Trophoblast cell (in vitro differentiated cells and primary cell): Measurements from ENCODE around the gene CAMSAP3. TPM values are rescaled to one million over a fixed set of nuclear protein-coding genes. Genes with fewer than 3 reads are reported as not detected.

Experiments used
- DNase-seq, 2 donors: peaks; one replicate each; pipeline ENCODE4 v3.0.0-alpha.2; 2016
- H2AFZ ChIP-seq: 2 replicates; pipeline ENCODE4 v1.6.1; 2013; ENCODE audit warnings: low read length, moderate library complexity, mild to moderate bottlenecking; ENCODE audit not compliant: insufficient read depth, poor library complexity
- H2AK5ac ChIP-seq: 2 replicates; pipeline ENCODE4 v1.6.1; 2013; ENCODE audit warnings: mild to moderate bottlenecking, low read length
- H2BK120ac ChIP-seq: 2 replicates; pipeline ENCODE4 v1.6.1; 2013; ENCODE audit warnings: low read length, mild to moderate bottlenecking, moderate library complexity; ENCODE audit not compliant: insufficient read depth, poor library complexity
- H2BK12ac ChIP-seq: 2 replicates; pipeline ENCODE4 v1.6.1; 2013; ENCODE audit warnings: mild to moderate bottlenecking, low read length, moderate library complexity
- H2BK5ac ChIP-seq: 2 replicates; pipeline ENCODE4 v1.6.1; 2013; ENCODE audit warnings: low read length, low read depth, moderate library complexity, mild to moderate bottlenecking; ENCODE audit not compliant: poor library complexity
- H3K14ac ChIP-seq: 2 replicates; pipeline ENCODE4 v1.6.1; 2013; ENCODE audit warnings: mild to moderate bottlenecking, low read length
- H3K18ac ChIP-seq: 2 replicates; pipeline ENCODE4 v1.6.1; 2013; ENCODE audit warnings: mild to moderate bottlenecking, low read length
- H3K23ac ChIP-seq: 2 replicates; pipeline ENCODE4 v1.6.1; 2013; ENCODE audit warnings: low read length
- H3K27ac ChIP-seq: 2 replicates; pipeline ENCODE4 v1.5.1; 2013; ENCODE audit warnings: low read depth, mild to moderate bottlenecking, inconsistent platforms, low read length, moderate library complexity
- H3K27me3 ChIP-seq: 2 replicates; pipeline ENCODE4 v1.6.1; 2013; ENCODE audit warnings: inconsistent platforms, mild to moderate bottlenecking, low read length, moderate library complexity; ENCODE audit not compliant: insufficient read depth
- H3K36me3 ChIP-seq, 2 experiments: 1 replicate in 1 of 2; 2 replicates in 1 of 2; pipeline ENCODE4 v1.6.1; 2013; ENCODE audit warnings: low read length in 2 of 2, mild to moderate bottlenecking in 2 of 2, moderate library complexity in 1 of 2; ENCODE audit not compliant: insufficient read depth in 2 of 2, control insufficient read depth in 1 of 2
- H3K4ac ChIP-seq: 2 replicates; pipeline ENCODE4 v1.6.1; 2013; ENCODE audit warnings: low read depth, mild to moderate bottlenecking, low read length, moderate library complexity
- H3K4me1 ChIP-seq, 2 experiments: 1 replicate in 1 of 2; 2 replicates in 1 of 2; pipeline ENCODE4 v1.6.1; 2013; ENCODE audit warnings: low read length in 2 of 2, mild to moderate bottlenecking in 2 of 2, moderate library complexity in 1 of 2; ENCODE audit not compliant: insufficient read depth in 2 of 2, control insufficient read depth in 1 of 2
- H3K4me2 ChIP-seq: 2 replicates; pipeline ENCODE4 v1.6.1; 2013; ENCODE audit warnings: inconsistent platforms, mild to moderate bottlenecking, low read length, moderate library complexity
- H3K4me3 ChIP-seq: 2 replicates; pipeline ENCODE4 v1.5.1; 2013; ENCODE audit warnings: mild to moderate bottlenecking, low read depth, low read length, inconsistent platforms
- H3K79me1 ChIP-seq: one replicate; pipeline ENCODE4 v1.6.1; 2013; ENCODE audit warnings: low read length
- H3K79me2 ChIP-seq: 2 replicates; pipeline ENCODE4 v1.6.1; 2013; ENCODE audit warnings: low read length, mild to moderate bottlenecking; ENCODE audit not compliant: control insufficient read depth, insufficient read depth, poor library complexity
- H3K9ac ChIP-seq: 2 replicates; pipeline ENCODE4 v1.6.1; 2013; ENCODE audit warnings: mild to moderate bottlenecking, low read length
- H3K9me3 ChIP-seq: 2 replicates; pipeline ENCODE4 v1.6.1; 2013; ENCODE audit warnings: low read depth, mild to moderate bottlenecking, control low read depth, inconsistent platforms, low read length; ENCODE audit not compliant: insufficient read depth
- H4K12ac ChIP-seq: 2 replicates; pipeline ENCODE4 v1.6.1; 2013; ENCODE audit warnings: low read depth, mild to moderate bottlenecking, low read length, moderate library complexity
- H4K8ac ChIP-seq: 2 replicates; pipeline ENCODE4 v1.6.1; 2013; ENCODE audit warnings: low read depth, mild to moderate bottlenecking, low read length, moderate library complexity
- H4K91ac ChIP-seq: one replicate; pipeline ENCODE4 v1.6.1; 2013; ENCODE audit warnings: low read depth, mild to moderate bottlenecking, low read length, moderate library complexity
- WGBS: extraction: QIAGEN DNeasy Blood & Tissue Kit; methylation state at CpG from one replicate; pipeline ENCODE4 v1.1.7; 2013; ENCODE audit warnings: missing lambda C conversion rate; ENCODE audit not compliant: insufficient read length, insufficient coverage; ENCODE audit errors: extremely low coverage; 5-methylcytosine and 5-hydroxymethylcytosine counted together
- polyA plus RNA-seq: library from polyadenylated mRNA; stranded (reverse); fragments of 200-250 nt; gene quantifications from 2 replicates; pipeline ENCODE4 v1.2.3, GENCODE V29; 2013

Gene CAMSAP3, protein sequence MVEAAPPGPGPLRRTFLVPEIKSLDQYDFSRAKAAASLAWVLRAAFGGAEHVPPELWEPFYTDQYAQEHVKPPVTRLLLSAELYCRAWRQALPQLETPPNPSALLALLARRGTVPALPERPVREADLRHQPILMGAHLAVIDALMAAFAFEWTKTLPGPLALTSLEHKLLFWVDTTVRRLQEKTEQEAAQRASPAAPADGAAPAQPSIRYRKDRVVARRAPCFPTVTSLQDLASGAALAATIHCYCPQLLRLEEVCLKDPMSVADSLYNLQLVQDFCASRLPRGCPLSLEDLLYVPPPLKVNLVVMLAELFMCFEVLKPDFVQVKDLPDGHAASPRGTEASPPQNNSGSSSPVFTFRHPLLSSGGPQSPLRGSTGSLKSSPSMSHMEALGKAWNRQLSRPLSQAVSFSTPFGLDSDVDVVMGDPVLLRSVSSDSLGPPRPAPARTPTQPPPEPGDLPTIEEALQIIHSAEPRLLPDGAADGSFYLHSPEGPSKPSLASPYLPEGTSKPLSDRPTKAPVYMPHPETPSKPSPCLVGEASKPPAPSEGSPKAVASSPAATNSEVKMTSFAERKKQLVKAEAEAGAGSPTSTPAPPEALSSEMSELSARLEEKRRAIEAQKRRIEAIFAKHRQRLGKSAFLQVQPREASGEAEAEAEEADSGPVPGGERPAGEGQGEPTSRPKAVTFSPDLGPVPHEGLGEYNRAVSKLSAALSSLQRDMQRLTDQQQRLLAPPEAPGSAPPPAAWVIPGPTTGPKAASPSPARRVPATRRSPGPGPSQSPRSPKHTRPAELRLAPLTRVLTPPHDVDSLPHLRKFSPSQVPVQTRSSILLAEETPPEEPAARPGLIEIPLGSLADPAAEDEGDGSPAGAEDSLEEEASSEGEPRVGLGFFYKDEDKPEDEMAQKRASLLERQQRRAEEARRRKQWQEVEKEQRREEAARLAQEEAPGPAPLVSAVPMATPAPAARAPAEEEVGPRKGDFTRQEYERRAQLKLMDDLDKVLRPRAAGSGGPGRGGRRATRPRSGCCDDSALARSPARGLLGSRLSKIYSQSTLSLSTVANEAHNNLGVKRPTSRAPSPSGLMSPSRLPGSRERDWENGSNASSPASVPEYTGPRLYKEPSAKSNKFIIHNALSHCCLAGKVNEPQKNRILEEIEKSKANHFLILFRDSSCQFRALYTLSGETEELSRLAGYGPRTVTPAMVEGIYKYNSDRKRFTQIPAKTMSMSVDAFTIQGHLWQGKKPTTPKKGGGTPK
- 15.1 and 16.3 TPM in 2 replicates for polyA plus RNA-seq

GRCh38 chr19:7595466-7596133, at the start of gene CAMSAP3:
CAMSAP3 (plus strand) TSS chr19:7595863; CDS start chr19:7596003, 140 bp downstream.
- DNase-seq = peak; percentile 39 to 63
- H3K4ac ChIP-seq = peak within 1 kb of the TSS; percentile 70
- H3K27ac ChIP-seq = no peak within 1 kb of the TSS
- H3K9ac ChIP-seq = peak within 1 kb of the TSS; percentile 19
- H3K18ac ChIP-seq = peak within 1 kb of the TSS; percentile 30
- peaks cover 9 to 11% of the 10 kb centered on the region in 2 experiments for H3K4me1 ChIP-seq
- H4K8ac ChIP-seq = peak within 1 kb of the TSS; percentile 58
- no CpG with 5 or more reads among the region's 78 CpGs for WGBS
- no peak within 1 kb of the TSS for H3K23ac ChIP-seq
- peaks cover 4% of the 10 kb centered on the region for H3K79me1 ChIP-seq
- peak within 1 kb of the TSS; percentile 49 for H2AFZ ChIP-seq
- H3K4me3 ChIP-seq = peak within 1 kb of the TSS; percentile 83
- H3K9me3 ChIP-seq = no peaks in the 10 kb centered on the region
- H3K36me3 ChIP-seq = no peaks in the 10 kb centered on the region
- H3K27me3 ChIP-seq = no peaks in the 10 kb centered on the region
- H3K79me2 ChIP-seq = peaks cover 3% of the 10 kb centered on the region
- no peak within 1 kb of the TSS for H2BK12ac ChIP-seq
- H3K14ac ChIP-seq = peak within 1 kb of the TSS; percentile 40
- peak within 1 kb of the TSS; percentile 59 for H2AK5ac ChIP-seq
- H2BK5ac ChIP-seq = no peak within 1 kb of the TSS
- H4K12ac ChIP-seq = peak within 1 kb of the TSS; percentile 72
- peak within 1 kb of the TSS; percentile 89 for H3K4me2 ChIP-seq
- H4K91ac ChIP-seq = peak within 1 kb of the TSS; percentile 5
- peak within 1 kb of the TSS; percentile 24 for H2BK120ac ChIP-seq

DNA sequence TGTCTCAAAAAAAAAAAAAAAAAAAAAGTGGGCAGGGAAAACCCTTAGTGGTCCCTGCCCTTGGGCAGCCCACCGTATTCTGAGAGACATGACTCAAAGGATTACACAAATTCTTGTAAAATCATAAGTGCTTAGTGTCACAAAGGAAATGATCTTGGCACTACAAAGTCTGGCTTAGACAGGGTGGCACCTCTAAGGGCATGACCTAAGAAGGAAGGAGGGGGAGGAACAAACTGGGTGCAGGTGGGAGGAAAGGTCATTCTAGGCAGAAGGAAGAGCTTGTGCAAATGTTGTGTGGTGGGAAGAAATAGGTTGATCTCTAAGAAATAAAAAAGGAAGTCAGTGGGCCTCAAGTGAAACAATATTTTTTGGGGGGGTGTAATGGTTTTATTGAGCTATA, 49.8 kb upstream of the CAMSAP3 start:
- H4K12ac ChIP-seq = no peak overlapping the region
- H3K4me3 ChIP-seq = no peak overlapping the region
- no peaks in the 10 kb centered on the region for H3K79me2 ChIP-seq
- no peak overlapping the region for H2BK12ac ChIP-seq
- no peak overlapping the region for H2AK5ac ChIP-seq
- no peaks in the 10 kb centered on the region for H3K27me3 ChIP-seq
- no peak overlapping the region for H3K14ac ChIP-seq
- H4K8ac ChIP-seq = no peak overlapping the region
- no peaks in the 10 kb centered on the region for H3K9me3 ChIP-seq
- no peak overlapping the region for H3K9ac ChIP-seq
- WGBS = no CpG with 5 or more reads among the region's 1 CpG
- DNase-seq = no peak
- no peak overlapping the region for H4K91ac ChIP-seq
- no peak overlapping the region for H3K27ac ChIP-seq
- H3K79me1 ChIP-seq = no peaks in the 10 kb centered on the region
- no peak overlapping the region for H3K4ac ChIP-seq
- no peak overlapping the region for H3K18ac ChIP-seq
- H3K36me3 ChIP-seq = peaks cover 37 to 44% of the 10 kb centered on the region in 2 experiments
- H2BK5ac ChIP-seq = no peak overlapping the region
- no peak overlapping the region for H2BK120ac ChIP-seq
- no peak overlapping the region for H2AFZ ChIP-seq
- H3K4me2 ChIP-seq = no peak overlapping the region
- no peak overlapping the region for H3K23ac ChIP-seq
- peaks cover 0 to 1% of the 10 kb centered on the region in 2 experiments for H3K4me1 ChIP-seq

GRCh38 chr19:7547159-7547558, 48.5 kb upstream of the CAMSAP3 start:
- no CpG with 5 or more reads among the region's 3 CpGs for WGBS
- no peak overlapping the region for H3K4me2 ChIP-seq

More at GRCh38 chr19:7547159-7547558, 48.5 kb upstream of the CAMSAP3 start:
- H3K14ac ChIP-seq = no peak overlapping the region
- H3K4me1 ChIP-seq = peaks cover 0 to 4% of the 10 kb centered on the region in 2 experiments
- no peak overlapping the region for H4K12ac ChIP-seq
- no peak overlapping the region for H3K23ac ChIP-seq
- no peak overlapping the region for H4K8ac ChIP-seq
- no peak overlapping the region for H3K9ac ChIP-seq
- H2BK120ac ChIP-seq = no peak overlapping the region
- no peak overlapping the region for H4K91ac ChIP-seq
- H3K27ac ChIP-seq = no peak overlapping the region
- H3K79me2 ChIP-seq = no peaks in the 10 kb centered on the region
- no peak overlapping the region for H2BK12ac ChIP-seq
- H3K4me3 ChIP-seq = no peak overlapping the region
- H3K27me3 ChIP-seq = no peaks in the 10 kb centered on the region
- H3K9me3 ChIP-seq = no peaks in the 10 kb centered on the region
- no peak overlapping the region for H2AFZ ChIP-seq
- H3K79me1 ChIP-seq = no peaks in the 10 kb centered on the region
- DNase-seq = no peak
- H3K36me3 ChIP-seq = peaks cover 27 to 31% of the 10 kb centered on the region in 2 experiments
- H3K4ac ChIP-seq = no peak overlapping the region
- H2BK5ac ChIP-seq = no peak overlapping the region
- no peak overlapping the region for H3K18ac ChIP-seq
- no peak overlapping the region for H2AK5ac ChIP-seq
